Natural killer cell (primary cell): ENCODE data around the gene RNF121. TPM values are rescaled to one million over a fixed set of nuclear protein-coding genes. Genes with fewer than 3 reads are reported as not detected.
A peak's percentile ranks its signal among the peaks of the same experiment; 100 is the strongest.

Source experiments
- ATAC-seq, 3 donors: fragments of 150-1000 bp in 2 of 3; fragments of 200-7000 bp in 1 of 3; cut with Tn5 transposase; 1 replicate in 1 of 3; 2 replicates in 2 of 3; pipeline ENCODE4 v1.10.0; 2021; ENCODE audit warnings: mild to moderate bottlenecking in 2 of 3, moderate library complexity in 2 of 3
- DNase-seq, 2 donors: peaks; one replicate each; pipeline versions ENCODE4 v3.0.0 to v3.0.0-alpha.2; 2013 to 2021; ENCODE audit warnings: mixed read lengths in 1 of 2
- H3K27ac ChIP-seq: one replicate; pipeline ENCODE4 v1.5.1; 2013; ENCODE audit warnings: mild to moderate bottlenecking, low read length
- H3K27me3 ChIP-seq: one replicate; pipeline ENCODE4 v1.6.1; 2013; ENCODE audit warnings: low read length; ENCODE audit not compliant: control insufficient read depth, insufficient read depth
- H3K36me3 ChIP-seq: one replicate; pipeline ENCODE4 v1.6.1; 2013; ENCODE audit warnings: low read length; ENCODE audit not compliant: control insufficient read depth, insufficient read depth
- H3K4me1 ChIP-seq: one replicate; pipeline ENCODE4 v1.6.1; 2013; ENCODE audit warnings: low read length; ENCODE audit not compliant: control insufficient read depth, insufficient read depth
- H3K4me3 ChIP-seq: one replicate; pipeline ENCODE4 v1.5.1; 2013; ENCODE audit warnings: low read length
- H3K9me3 ChIP-seq: one replicate; pipeline ENCODE4 v1.6.1; 2013; ENCODE audit warnings: low read length; ENCODE audit not compliant: control insufficient read depth, insufficient read depth
- H3K27ac Mint-ChIP-seq, 2 donors: one replicate each; pipeline ENCODE4 v1.8.0; 2022; ENCODE audit warnings: mild to moderate bottlenecking in 2 of 2, mixed read lengths in 2 of 2, moderate library complexity in 1 of 2
- H3K27me3 Mint-ChIP-seq, 2 donors: one replicate each; pipeline ENCODE4 v1.8.0; 2022; ENCODE audit warnings: low read depth in 2 of 2, mixed read lengths in 2 of 2
- H3K36me3 Mint-ChIP-seq: one replicate; pipeline ENCODE4 v1.8.0; 2022; ENCODE audit warnings: mixed read lengths
- H3K4me1 Mint-ChIP-seq, 2 donors: one replicate each; pipeline ENCODE4 v1.8.0; 2022; ENCODE audit warnings: mixed read lengths in 2 of 2
- H3K4me3 Mint-ChIP-seq: one replicate; pipeline ENCODE4 v1.8.0; 2022; ENCODE audit warnings: mild to moderate bottlenecking, moderate library complexity, mixed read lengths
- H3K9me3 Mint-ChIP-seq, 2 donors: one replicate each; pipeline ENCODE4 v1.8.0; 2022; ENCODE audit warnings: mixed read lengths in 2 of 2
- CTCF ChIP-seq: fragments of 200-600 bp; IDR thresholded peaks from one replicate; pipeline ENCODE4 v1.8.0; 2022; ENCODE audit warnings: antibody characterized with exemption
- WGBS: methylation state at CpG from one replicate; pipeline ENCODE4 v1.1.7; 2013; ENCODE audit warnings: missing lambda C conversion rate; ENCODE audit not compliant: insufficient coverage; 5-methylcytosine and 5-hydroxymethylcytosine counted together
- intact Hi-C: fragments of 100-400 bp; cut with micrococcal nuclease; formaldehyde crosslinking; loops from one replicate; pipeline ENCODE4 v1.14.2; 2022
- total RNA-seq, 4 donors: library from RNA; stranded (reverse); fragments of 120-200 nt in 1 of 4; gene quantifications; one replicate each; pipeline versions ENCODE4 v1.2.3 to v1.2.4, GENCODE V29; 2013 to 2022

RNF121 gene
- total RNA-seq, 3 donors from 2014 or later (not counting 1 experiment from before 2014, with no cell fraction given), result 22.7 to 28.2 (median 22.9) TPM

GRCh38 chr11:72030472-72031045 is 101.7 kb downstream of the RNF121 start:
- Mint-ChIP-seq H3K36me3 (peaks cover 10% of the 10 kb centered on the region), H3K4me1 (peaks cover 26 to 32% of the 10 kb centered on the region in 2 donors), H3K27me3 (no peaks in the 10 kb centered on the region), H3K27ac (peak overlapping the region; percentile 39 to 50), H3K4me3 (no peak overlapping the region), H3K9me3 (no peaks in the 10 kb centered on the region)
- no CpG with 5 or more reads among the region's 1 CpG for WGBS
- TF ChIP-seq CTCF, result no peak
- Histone ChIP-seq H3K4me1 (no peaks in the 10 kb centered on the region), H3K27ac (no peak overlapping the region), H3K36me3 (peaks cover 73% of the 10 kb centered on the region), H3K9me3 (no peaks in the 10 kb centered on the region), H3K27me3 (no peaks in the 10 kb centered on the region), H3K4me3 (no peak overlapping the region)
- no peak for ATAC-seq
- intact Hi-C loops, result no loop called here
- DNase-seq, result no peak

- Histone ChIP-seq H3K27me3 (no peaks in the 10 kb centered on the region), H3K27ac (peak overlapping the region; percentile 4), H3K4me3 (no peak overlapping the region), H3K4me1 (peaks cover 44% of the 10 kb centered on the region), H3K36me3 (peaks cover 29% of the 10 kb centered on the region), H3K9me3 (no peaks in the 10 kb centered on the region)
- no peak for DNase-seq
- Mint-ChIP-seq H3K4me1 (peaks cover 16 to 20% of the 10 kb centered on the region in 2 donors), H3K9me3 (no peaks in the 10 kb centered on the region), H3K27ac (peak overlapping the region in 1 of 2 donors; percentile 75), H3K36me3 (no peaks in the 10 kb centered on the region), H3K4me3 (peak overlapping the region; percentile 17), H3K27me3 (no peaks in the 10 kb centered on the region)
- 69% methylated on average over 3 of the region's 3 CpGs for WGBS
- ATAC-seq, result no peak
- intact Hi-C loops, result no loop called here
- TF ChIP-seq CTCF, result no peak
Observed at GRCh38 chr11:72036687-72037086, 107.8 kb downstream of the RNF121 start.

- H3K4me3 ChIP-seq, result no peak overlapping the region
- H3K27ac ChIP-seq, result peak overlapping the region; percentile 88
- intact Hi-C loops, result no loop called here
- 24% methylated on average over 4 of the region's 4 CpGs for WGBS
- H3K36me3 ChIP-seq, result peaks cover 24% of the 10 kb centered on the region
- peak in 2 of 3 donors; percentile 7 to 30 for ATAC-seq
- peaks cover 54% of the 10 kb centered on the region for H3K4me1 ChIP-seq
- H3K27ac Mint-ChIP-seq, result peak overlapping the region in 1 of 2 donors; percentile 75
- TF ChIP-seq CTCF, result no peak
- peaks cover 16 to 31% of the 10 kb centered on the region in 2 donors for H3K4me1 Mint-ChIP-seq
- H3K9me3 Mint-ChIP-seq, result no peaks in the 10 kb centered on the region
- no peaks in the 10 kb centered on the region for H3K36me3 Mint-ChIP-seq
- no peaks in the 10 kb centered on the region for H3K27me3 ChIP-seq
- DNase-seq, result no peak
- no peak overlapping the region for H3K4me3 Mint-ChIP-seq
- H3K27me3 Mint-ChIP-seq, result no peaks in the 10 kb centered on the region
- H3K9me3 ChIP-seq, result no peaks in the 10 kb centered on the region
Observed at GRCh38 chr11:72037554-72038311, 108.9 kb downstream of the RNF121 start.
